ENCODE measurements around the gene SLIT1. TPM values are rescaled to one million over a fixed set of nuclear protein-coding genes. Genes with fewer than 3 reads are reported as not detected.

Gene SLIT1
- total and polyA plus RNA-seq, 2 of the 8 experiments (the other 6 are each of a cell fraction or from before 2014, with no cell fraction given) = 0.70 to 0.88 TPM

DNA sequence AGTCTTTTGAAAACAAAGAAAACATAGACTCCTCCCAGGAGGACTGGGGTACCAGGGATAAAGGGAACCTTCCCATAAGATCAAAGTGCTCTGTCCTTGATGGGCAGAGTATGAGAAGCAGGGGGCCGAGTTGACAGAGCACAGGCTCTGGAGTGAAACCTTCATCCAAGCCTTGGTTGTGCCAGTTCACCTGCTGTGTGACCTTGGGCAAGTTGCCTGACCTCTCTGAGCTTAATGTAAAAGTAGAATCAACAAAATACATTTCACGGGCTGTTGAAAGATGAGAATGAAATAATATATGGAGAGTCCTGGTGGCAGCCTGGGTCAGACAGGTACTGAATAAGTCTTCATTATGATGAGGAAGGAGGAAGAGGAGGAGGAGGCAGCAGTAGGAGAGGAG lies 69.9 kb downstream of the SLIT1 start:
- POLR2A ChIA-PET (ENCODE audit: partially characterized antibody) = no interaction called here
- no peaks in the 10 kb centered on the region for H4K20me1 ChIP-seq (replicated peaks in 1 of 2; ENCODE audit: control insufficient read depth in 1 of 2, insufficient read depth in 2 of 2, low read length in 2 of 2)
- CTCF ChIA-PET (ENCODE audit: partially characterized antibody) = interaction anchor here (0.9 to 43.6 kb wide), 13 partner anchors 9 to 119 kb away, joined by 3 to 759 read pairs (median 6); no protein-coding TSS in a partner anchor
- no peak overlapping the region for H2AFZ ChIP-seq (ENCODE audit: low read length)
- DNase-seq (ENCODE audit: low read depth in 1 of 2, low spot score in 2 of 2) (no peak), FAIRE-seq (no peak)
- no peaks in the 10 kb centered on the region for H3K23me2 ChIP-seq (ENCODE audit: low read depth, low read length)
- no peak overlapping the region for H4K5ac ChIP-seq (ENCODE audit: insufficient read length, low read depth, low read length)
- no peak overlapping the region for H3K18ac ChIP-seq (ENCODE audit: extremely low read depth, low read length)
- H2BK15ac ChIP-seq (ENCODE audit: low read length) = no peak overlapping the region
- H3K9me3 ChIP-seq (ENCODE audit: insufficient read depth in 2 of 2, low read depth in 1 of 2, low read length in 1 of 2) = no peaks in the 10 kb centered on the region
- H4K8ac ChIP-seq (ENCODE audit: extremely low read depth, insufficient read depth, low read length) = no peak overlapping the region
- no peak overlapping the region for H3K4me3 ChIP-seq (ENCODE audit: extremely low read depth in 1 of 4, insufficient read depth in 2 of 4, low read depth in 3 of 4, low read length in 4 of 4)
- TF ChIP-seq SP1 (IDR thresholded peaks at IDR 0.05; ENCODE audit: low read depth, low read length) (no peak), BACH1 (IDR thresholded peaks at IDR 0.05; ENCODE audit: low read length) (no peak), KDM1A (IDR thresholded peaks at IDR 0.05; ENCODE audit: borderline replicate concordance, low read length) (0 out of 2 replicates have a peak, but pooled peaks have one; percentile 38), SIN3A (conservative IDR thresholded peaks at IDR 0.05 in 1 of 2, IDR thresholded peaks at IDR 0.05 in 1 of 2; ENCODE audit: low read depth in 1 of 2, low read length in 2 of 2) (no peak)
- TF ChIP-seq, protein P1, sequence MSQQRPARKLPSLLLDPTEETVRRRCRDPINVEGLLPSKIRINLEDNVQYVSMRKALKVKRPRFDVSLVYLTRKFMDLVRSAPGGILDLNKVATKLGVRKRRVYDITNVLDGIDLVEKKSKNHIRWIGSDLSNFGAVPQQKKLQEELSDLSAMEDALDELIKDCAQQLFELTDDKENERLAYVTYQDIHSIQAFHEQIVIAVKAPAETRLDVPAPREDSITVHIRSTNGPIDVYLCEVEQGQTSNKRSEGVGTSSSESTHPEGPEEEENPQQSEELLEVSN (IDR thresholded peaks at IDR 0.05) = no peak
- no peaks in the 10 kb centered on the region for H3K79me2 ChIP-seq (ENCODE audit: control insufficient read depth in 1 of 2, insufficient read depth in 2 of 2, low read length in 2 of 2)
- no peak overlapping the region for H2BK12ac ChIP-seq (ENCODE audit: low read depth, low read length)
- no peak overlapping the region for H2AK5ac ChIP-seq (ENCODE audit: low read depth, low read length)
- no peak overlapping the region for H2BK20ac ChIP-seq (ENCODE audit: low read length)
- H4K91ac ChIP-seq (replicated peaks; ENCODE audit: insufficient read length, low read length) = no peak overlapping the region
- H2BK5ac ChIP-seq (ENCODE audit: low read depth, low read length) = no peak overlapping the region
- no peak overlapping the region for H3K56ac ChIP-seq (replicated peaks; ENCODE audit: insufficient read length, low read depth, low read length)
- H3K27ac ChIP-seq (ENCODE audit: low read depth, low read length) = no peak overlapping the region
- no peak overlapping the region for H3K4ac ChIP-seq (replicated peaks; ENCODE audit: insufficient read length, low read depth, low read length)
- H3K36me3 ChIP-seq (ENCODE audit: control insufficient read depth in 2 of 4, insufficient read depth in 4 of 4, low read length in 3 of 4) = no peaks in the 10 kb centered on the region
- H3K27me3 ChIP-seq (replicated peaks in 1 of 4; ENCODE audit: control insufficient read depth in 3 of 4, extremely low read depth in 1 of 4, insufficient read depth in 3 of 4, low read length in 3 of 4) = no peaks in the 10 kb centered on the region
- H3K4me2 ChIP-seq (ENCODE audit: insufficient read depth in 1 of 2, low read depth in 2 of 2, low read length in 2 of 2) = no peak overlapping the region
- H3K23ac ChIP-seq (ENCODE audit: insufficient read length) = no peak overlapping the region
- 89% methylated on average over 2 of the region's 2 CpGs; no CpG with 5 or more reads in 1 of the 2 experiments for WGBS, 2 experiments (ENCODE audit: extremely low coverage in 1 of 2, insufficient coverage in 1 of 2, insufficient read length in 1 of 2, insufficient replicate concordance in 2 of 2, low coverage in 1 of 2, low lambda C conversion rate in 2 of 2, missing lambda C conversion rate in 1 of 2)
- no peaks in the 10 kb centered on the region for H3K79me1 ChIP-seq (ENCODE audit: low read depth, low read length)
- no peak overlapping the region; a peak in 1 of 7 replicates for H3K9ac ChIP-seq (replicated peaks in 1 of 4; ENCODE audit: extremely low read depth in 1 of 4, low read depth in 3 of 4, low read length in 3 of 4)
- H3K14ac ChIP-seq (ENCODE audit: insufficient read length) = no peak overlapping the region
- H3K4me1 ChIP-seq (replicated peaks in 1 of 4; ENCODE audit: control insufficient read depth in 3 of 4, insufficient read depth in 4 of 4, low read length in 3 of 4) = peaks cover 0 to 4% (median 0%) of the 10 kb centered on the region in 4 experiments; a peak in 2 of 7 replicates
- H2BK120ac ChIP-seq (replicated peaks; ENCODE audit: low read depth, low read length) = no peak overlapping the region

Measured in H1 (cell line).